Peyer's patch (tissue), 4 donors: Measurements from ENCODE around the gene CNNM2. TPM values are rescaled to one million over a fixed set of nuclear protein-coding genes. Genes with fewer than 3 reads are reported as not detected.

Experiments used
- DNase-seq, 3 donors: peaks; one replicate each; pipeline ENCODE4 v3.0.0-alpha.2; 2017 to 2019
- H3K27ac ChIP-seq, 4 donors: fragments of 200-600 bp; sonication (generic); one replicate each; pipeline ENCODE4 v1.5.1; 2016 to 2019
- H3K27me3 ChIP-seq, 2 donors: fragments of 200-600 bp; sonication (generic); one replicate each; pipeline ENCODE4 v1.5.1; 2019
- H3K36me3 ChIP-seq, 3 donors: fragments of 200-600 bp; sonication (generic); one replicate each; pipeline ENCODE4 v1.5.1; 2016 to 2019
- H3K4me1 ChIP-seq, 4 donors: fragments of 200-600 bp; sonication (generic); one replicate each; pipeline ENCODE4 v1.5.1; 2016 to 2019
- H3K4me3 ChIP-seq, 4 donors: fragments of 200-600 bp; sonication (generic); 1 replicate in 3 of 4; 2 replicates in 1 of 4; pipeline ENCODE4 v1.5.1; 2016 to 2019; ENCODE audit warnings: mild to moderate bottlenecking in 1 of 4
- H3K9me3 ChIP-seq, 4 donors: fragments of 200-600 bp; sonication (generic); one replicate each; pipeline ENCODE4 v1.5.1; 2016 to 2019; ENCODE audit warnings: mild to moderate bottlenecking in 1 of 4
- POLR2A ChIP-seq, 2 donors: fragments of 450-650 bp; IDR thresholded peaks; one replicate each; pipeline ENCODE4 v1.5.1; 2017; ENCODE audit warnings: antibody characterized with exemption in 2 of 2, mild to moderate bottlenecking in 2 of 2, moderate library complexity in 2 of 2
- total RNA-seq, 4 donors: library from RNA; depleted of rRNA; stranded (reverse); fragments of >200 nt; gene quantifications; one replicate each; pipeline ENCODE4 v1.1.0, GENCODE V29; 2016
- TF ChIP-seq, protein P1 (sequence below), 6 experiments: fragments of 450-650 bp in 4 of 6; fragments of 200-600 bp in 2 of 6; sonication (generic) in 1 of 6; IDR thresholded peaks; one replicate each; pipeline ENCODE4 v1.5.1; 2017 to 2019; ENCODE audit warnings: antibody characterized with exemption in 6 of 6, mild to moderate bottlenecking in 3 of 6, moderate library complexity in 1 of 6

Gene CNNM2
- total RNA-seq, 4 donors from 2014 or later: 15.8 to 39.6 (median 19.2) TPM

DNA sequence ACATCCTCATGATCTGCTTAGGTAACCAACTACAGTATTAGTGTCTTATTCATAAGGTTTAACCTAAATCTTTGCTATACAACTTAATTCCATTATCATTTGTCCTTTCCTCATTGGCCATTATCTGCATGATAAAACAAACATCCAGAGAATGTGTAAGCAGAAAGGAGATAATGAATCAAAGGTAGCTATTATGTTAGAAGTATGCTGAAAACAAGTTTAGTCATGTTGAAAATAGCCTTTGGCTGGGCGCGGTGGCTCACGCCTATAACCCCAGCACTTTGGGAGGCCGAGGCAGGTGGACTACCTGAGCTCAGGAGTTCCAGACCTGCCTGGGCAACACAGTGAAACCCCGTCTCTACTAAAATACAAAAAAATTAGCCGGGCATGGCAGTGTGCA is 196.8 kb downstream of the CNNM2 start:
- Histone ChIP-seq H3K27me3 (no peaks in the 10 kb centered on the region), H3K4me1 (peaks cover 0 to 6% (median 0%) of the 10 kb centered on the region in 4 donors), H3K36me3 (no peaks in the 10 kb centered on the region), H3K4me3 (no peak overlapping the region), H3K9me3 (no peaks in the 10 kb centered on the region), H3K27ac (no peak overlapping the region)
- no peak for DNase-seq
- TF ChIP-seq, protein P1, sequence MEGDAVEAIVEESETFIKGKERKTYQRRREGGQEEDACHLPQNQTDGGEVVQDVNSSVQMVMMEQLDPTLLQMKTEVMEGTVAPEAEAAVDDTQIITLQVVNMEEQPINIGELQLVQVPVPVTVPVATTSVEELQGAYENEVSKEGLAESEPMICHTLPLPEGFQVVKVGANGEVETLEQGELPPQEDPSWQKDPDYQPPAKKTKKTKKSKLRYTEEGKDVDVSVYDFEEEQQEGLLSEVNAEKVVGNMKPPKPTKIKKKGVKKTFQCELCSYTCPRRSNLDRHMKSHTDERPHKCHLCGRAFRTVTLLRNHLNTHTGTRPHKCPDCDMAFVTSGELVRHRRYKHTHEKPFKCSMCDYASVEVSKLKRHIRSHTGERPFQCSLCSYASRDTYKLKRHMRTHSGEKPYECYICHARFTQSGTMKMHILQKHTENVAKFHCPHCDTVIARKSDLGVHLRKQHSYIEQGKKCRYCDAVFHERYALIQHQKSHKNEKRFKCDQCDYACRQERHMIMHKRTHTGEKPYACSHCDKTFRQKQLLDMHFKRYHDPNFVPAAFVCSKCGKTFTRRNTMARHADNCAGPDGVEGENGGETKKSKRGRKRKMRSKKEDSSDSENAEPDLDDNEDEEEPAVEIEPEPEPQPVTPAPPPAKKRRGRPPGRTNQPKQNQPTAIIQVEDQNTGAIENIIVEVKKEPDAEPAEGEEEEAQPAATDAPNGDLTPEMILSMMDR (IDR thresholded peaks at IDR 0.05): no peak
- no peak for TF ChIP-seq POLR2A (IDR thresholded peaks at IDR 0.05)

DNA sequence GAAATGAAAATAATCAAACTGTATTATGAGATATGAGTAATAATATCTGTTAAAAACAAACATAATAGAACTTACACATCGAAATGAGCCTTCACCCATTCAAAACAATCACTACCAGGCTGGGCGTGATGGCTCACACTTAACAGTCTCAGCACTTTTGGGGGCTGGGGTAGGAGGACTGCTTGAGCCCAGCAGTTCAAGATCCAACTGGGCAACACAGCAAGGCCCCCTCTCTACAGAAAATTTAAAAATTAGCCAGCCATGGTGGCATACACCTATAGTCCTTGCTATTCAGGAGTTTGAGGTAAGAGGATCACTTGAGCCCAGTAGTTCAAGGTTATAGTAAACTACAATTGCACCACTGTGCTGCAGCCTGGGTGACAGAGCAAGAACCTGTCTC is 199.2 kb downstream of the CNNM2 start:
- no peak for DNase-seq
- Histone ChIP-seq H3K4me3 (no peak overlapping the region), H3K36me3 (no peaks in the 10 kb centered on the region), H3K27ac (no peak overlapping the region), H3K4me1 (peaks cover 0 to 17% (median 0%) of the 10 kb centered on the region in 4 donors), H3K9me3 (no peaks in the 10 kb centered on the region), H3K27me3 (no peaks in the 10 kb centered on the region)
- TF ChIP-seq, protein P1 (IDR thresholded peaks at IDR 0.05): no peak
- TF ChIP-seq POLR2A (IDR thresholded peaks at IDR 0.05): no peak

DNA sequence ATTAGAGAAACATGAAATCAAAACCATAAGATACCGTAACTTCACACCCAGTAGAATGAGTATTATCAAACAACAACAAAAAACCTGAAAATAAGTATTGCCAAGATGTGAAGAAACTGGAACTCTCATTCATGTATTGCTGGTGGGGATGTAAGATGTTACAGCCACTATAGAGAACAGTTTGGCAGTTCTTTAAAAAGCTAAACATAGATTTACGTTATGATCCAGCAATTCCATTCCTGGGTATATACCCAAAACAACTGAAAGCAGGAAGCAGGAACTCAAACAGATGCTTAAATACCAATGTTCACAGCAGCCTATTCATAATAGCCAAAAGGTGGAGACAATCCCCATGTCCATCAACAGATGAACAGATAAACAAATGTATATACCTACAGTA is 202.5 kb downstream of the CNNM2 start:
- Histone ChIP-seq H3K4me1 (peaks cover 0 to 21% (median 0%) of the 10 kb centered on the region in 4 donors), H3K9me3 (no peaks in the 10 kb centered on the region), H3K4me3 (no peak overlapping the region), H3K27ac (no peak overlapping the region), H3K36me3 (no peaks in the 10 kb centered on the region), H3K27me3 (no peaks in the 10 kb centered on the region)
- TF ChIP-seq, protein P1 (IDR thresholded peaks at IDR 0.05): no peak
- TF ChIP-seq POLR2A (IDR thresholded peaks at IDR 0.05): no peak
- DNase-seq: no peak

DNA sequence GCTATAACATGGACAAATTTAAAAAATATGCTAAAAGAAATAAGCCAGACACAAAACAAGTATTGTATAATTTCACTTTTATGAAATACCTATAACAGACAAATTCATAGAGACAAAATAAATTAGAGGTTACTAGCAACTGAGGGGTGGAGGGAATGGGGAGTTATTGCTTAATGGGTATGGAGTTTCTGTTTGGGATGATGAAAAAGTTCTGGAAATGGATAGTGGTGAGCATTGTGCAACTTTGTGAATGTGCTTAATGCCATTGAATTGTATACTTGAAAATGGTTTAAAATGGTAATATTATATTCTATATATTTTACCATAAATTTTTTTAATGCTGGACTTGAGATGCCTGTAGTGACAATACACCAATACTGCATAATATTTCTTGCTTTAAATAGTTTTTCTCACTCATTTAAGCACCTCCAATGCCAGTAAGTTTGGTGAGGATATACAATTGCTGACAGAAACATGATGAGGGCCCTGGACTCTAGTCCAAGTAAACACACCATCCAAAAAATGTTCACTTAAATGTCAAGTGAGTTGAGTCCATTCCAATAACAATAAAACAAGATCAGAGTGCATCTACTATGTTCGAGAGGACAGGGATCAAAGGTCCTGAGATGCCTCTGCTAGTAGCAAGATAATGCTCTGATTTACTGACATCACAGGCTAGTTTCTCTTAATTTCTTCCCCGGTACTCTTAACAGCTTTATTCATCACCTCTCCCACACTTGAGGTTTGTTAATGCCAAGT is 203.1 kb downstream of the CNNM2 start:
- Histone ChIP-seq H3K9me3 (no peaks in the 10 kb centered on the region), H3K27ac (peak overlapping the region in 2 of 4 donors; percentile 10 to 31), H3K4me3 (no peak overlapping the region), H3K4me1 (peaks cover 0 to 21% (median 0%) of the 10 kb centered on the region in 4 donors), H3K36me3 (peaks cover 0 to under 1% (median 0%) of the 10 kb centered on the region in 3 donors), H3K27me3 (no peaks in the 10 kb centered on the region)
- TF ChIP-seq, protein P1 (IDR thresholded peaks at IDR 0.05): no peak
- no peak for TF ChIP-seq POLR2A (IDR thresholded peaks at IDR 0.05)
- no peak for DNase-seq

DNA sequence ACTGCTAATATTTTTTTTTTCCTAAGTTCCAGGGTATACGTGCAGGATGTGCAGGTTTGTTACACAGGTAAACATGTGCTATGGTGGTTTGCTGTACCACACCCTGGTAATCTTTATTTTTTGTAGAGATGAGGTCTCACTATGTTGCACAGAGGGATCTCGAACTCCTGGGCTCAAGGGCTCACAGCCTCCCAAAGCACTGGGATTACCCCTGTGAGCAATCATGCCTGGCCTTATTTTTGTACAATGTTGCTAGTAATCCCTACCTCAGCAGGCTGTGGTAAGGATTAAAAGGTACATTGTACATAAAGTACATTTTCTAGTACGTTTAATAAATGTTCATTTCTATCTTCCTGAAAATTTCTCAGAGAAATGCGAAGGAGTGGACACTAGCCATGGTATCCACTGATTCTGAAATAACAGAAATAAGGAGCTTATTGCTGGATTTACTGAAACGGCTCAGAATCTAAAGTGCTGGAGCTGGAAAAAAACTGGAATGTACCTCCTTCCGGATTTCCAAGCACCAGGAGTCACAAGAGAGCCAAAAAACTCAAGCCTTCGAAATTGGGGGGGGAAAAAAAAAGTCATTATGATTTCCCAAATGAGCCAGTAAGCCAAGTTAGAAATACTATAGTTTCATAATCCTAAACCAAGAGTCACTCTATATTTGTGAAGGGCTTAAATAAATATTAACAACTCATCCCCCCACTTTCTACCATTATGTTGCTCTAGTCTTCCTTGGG is 205.4 kb downstream of the CNNM2 start:
- no peak overlapping the region for H3K4me3 ChIP-seq
- no peaks in the 10 kb centered on the region for H3K27me3 ChIP-seq
- no peaks in the 10 kb centered on the region for H3K9me3 ChIP-seq
- H3K4me1 ChIP-seq: peaks cover 0 to 21% (median 0%) of the 10 kb centered on the region in 4 donors
- H3K27ac ChIP-seq: no peak overlapping the region
- peaks cover 0 to 11% (median 0%) of the 10 kb centered on the region in 3 donors for H3K36me3 ChIP-seq
- no peak for DNase-seq
- TF ChIP-seq, protein P1 (IDR thresholded peaks at IDR 0.05): no peak
- TF ChIP-seq POLR2A (IDR thresholded peaks at IDR 0.05): no peak
